Smooth muscle cell (in vitro differentiated cells): ENCODE data around the gene PRICKLE2. TPM values are rescaled to one million over a fixed set of nuclear protein-coding genes. Genes with fewer than 3 reads are reported as not detected.

Source experiments
- DNase-seq: peaks from one replicate; lab custom pipeline; 2025; ENCODE audit not compliant: unreplicated experiment; lab: John Stamatoyannopoulos, UW
- H2AFZ ChIP-seq: fragments of 200-600 bp; sonication (generic); 2 replicates; pipeline ENCODE4 v1.6.0; 2016; ENCODE audit warnings: antibody characterized with exemption, low read depth, mild to moderate bottlenecking
- H3F3A ChIP-seq: fragments of 200-600 bp; sonication (generic); 2 replicates; pipeline ENCODE4 v1.6.0; 2017; ENCODE audit warnings: antibody characterized with exemption, low read depth
- H3K27ac ChIP-seq: fragments of 200-600 bp; sonication (generic); 2 replicates; pipeline ENCODE4 v1.5.1; 2016; ENCODE audit warnings: low read depth, mild to moderate bottlenecking
- H3K27me3 ChIP-seq: fragments of 200-600 bp; sonication (generic); 2 replicates; pipeline ENCODE4 v1.6.1; 2016; ENCODE audit warnings: low read depth, mild to moderate bottlenecking
- H3K36me3 ChIP-seq: fragments of 200-600 bp; sonication (generic); 2 replicates; pipeline ENCODE4 v1.5.1; 2016; ENCODE audit warnings: low read depth
- H3K4me1 ChIP-seq: fragments of 200-600 bp; sonication (generic); 2 replicates; pipeline ENCODE4 v1.5.1; 2016; ENCODE audit warnings: low read depth
- H3K4me2 ChIP-seq: fragments of 200-600 bp; sonication (generic); 2 replicates; pipeline ENCODE4 v1.6.0; 2016; ENCODE audit warnings: mild to moderate bottlenecking
- H3K4me3 ChIP-seq: fragments of 200-600 bp; sonication (generic); 2 replicates; pipeline ENCODE4 v1.5.1; 2016; ENCODE audit warnings: mild to moderate bottlenecking
- H3K79me2 ChIP-seq: fragments of 200-600 bp; sonication (generic); 2 replicates; pipeline ENCODE4 v1.6.0; 2016; ENCODE audit warnings: low read depth, mild to moderate bottlenecking
- H3K9ac ChIP-seq: fragments of 200-600 bp; sonication (generic); 2 replicates; pipeline ENCODE4 v1.6.0; 2016; ENCODE audit warnings: low read depth
- H3K9me3 ChIP-seq: fragments of 200-600 bp; sonication (generic); replicated peaks from 2 replicates; pipeline ENCODE4 v1.5.1; 2016; ENCODE audit warnings: low read depth
- H4K20me1 ChIP-seq: fragments of 200-600 bp; sonication (generic); 2 replicates; pipeline ENCODE4 v1.6.0; 2016; ENCODE audit warnings: low read depth
- WGBS: methylation state at CpG from one replicate; pipeline ENCODE4 v1.1.7; 2016; ENCODE audit warnings: low lambda C conversion rate; 5-methylcytosine and 5-hydroxymethylcytosine counted together
- polyA plus RNA-seq: library from polyadenylated mRNA; unstranded; fragments of >200 nt; fragmentation: Nextera tagmentation; extraction: Ambion mirVana; gene quantifications from 2 replicates; pipeline ENCODE4 v1.2.1, GENCODE V29; 2016
- total RNA-seq: library from RNA; depleted of rRNA; stranded (reverse); fragments of >200 nt; gene quantifications from 2 replicates; pipeline ENCODE4 v1.2.3, GENCODE V29; 2014
- TF ChIP-seq, protein P1 (sequence below): fragments of 200-600 bp; sonication (generic); IDR thresholded peaks from 2 replicates; pipeline ENCODE4 v1.5.1; 2017; ENCODE audit warnings: borderline replicate concordance, mild to moderate bottlenecking, antibody characterized with exemption; ENCODE audit not compliant: insufficient read depth, poor library complexity, severe bottlenecking

Gene PRICKLE2
- total and polyA plus RNA-seq, 2 experiments from 2014 or later = 7.8 to 49.9 TPM

DNA sequence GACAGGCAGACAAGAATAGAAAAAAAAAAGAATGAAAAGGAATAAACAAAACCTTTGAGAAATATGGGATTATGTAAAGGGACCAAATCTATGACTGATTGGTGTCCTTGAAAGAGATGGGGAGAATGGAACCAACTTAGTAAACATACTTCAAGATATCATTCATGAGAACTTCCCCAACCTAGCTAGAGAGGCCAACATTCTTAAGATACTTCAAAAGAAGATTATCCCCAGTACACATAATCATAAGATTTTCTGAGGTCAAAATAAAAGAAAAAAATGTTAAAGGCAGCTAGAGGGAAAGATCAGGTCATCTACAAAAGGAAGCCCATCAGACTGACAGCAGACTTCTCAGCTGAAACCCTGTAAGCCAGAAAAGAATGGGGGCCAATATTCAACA lies 110.6 kb downstream of the PRICKLE2 start:
- TF ChIP-seq, protein P1, sequence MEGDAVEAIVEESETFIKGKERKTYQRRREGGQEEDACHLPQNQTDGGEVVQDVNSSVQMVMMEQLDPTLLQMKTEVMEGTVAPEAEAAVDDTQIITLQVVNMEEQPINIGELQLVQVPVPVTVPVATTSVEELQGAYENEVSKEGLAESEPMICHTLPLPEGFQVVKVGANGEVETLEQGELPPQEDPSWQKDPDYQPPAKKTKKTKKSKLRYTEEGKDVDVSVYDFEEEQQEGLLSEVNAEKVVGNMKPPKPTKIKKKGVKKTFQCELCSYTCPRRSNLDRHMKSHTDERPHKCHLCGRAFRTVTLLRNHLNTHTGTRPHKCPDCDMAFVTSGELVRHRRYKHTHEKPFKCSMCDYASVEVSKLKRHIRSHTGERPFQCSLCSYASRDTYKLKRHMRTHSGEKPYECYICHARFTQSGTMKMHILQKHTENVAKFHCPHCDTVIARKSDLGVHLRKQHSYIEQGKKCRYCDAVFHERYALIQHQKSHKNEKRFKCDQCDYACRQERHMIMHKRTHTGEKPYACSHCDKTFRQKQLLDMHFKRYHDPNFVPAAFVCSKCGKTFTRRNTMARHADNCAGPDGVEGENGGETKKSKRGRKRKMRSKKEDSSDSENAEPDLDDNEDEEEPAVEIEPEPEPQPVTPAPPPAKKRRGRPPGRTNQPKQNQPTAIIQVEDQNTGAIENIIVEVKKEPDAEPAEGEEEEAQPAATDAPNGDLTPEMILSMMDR = no peak
- Histone ChIP-seq H3F3A (no peaks in the 10 kb centered on the region), H3K27me3 (no peaks in the 10 kb centered on the region), H3K4me2 (no peak overlapping the region), H2AFZ (no peak overlapping the region), H4K20me1 (peaks cover 79% of the 10 kb centered on the region), H3K9me3 (no peaks in the 10 kb centered on the region), H3K36me3 (peaks cover 7% of the 10 kb centered on the region), H3K79me2 (peaks cover 27% of the 10 kb centered on the region), H3K27ac (no peak overlapping the region), H3K4me3 (no peak overlapping the region), H3K9ac (no peak overlapping the region), H3K4me1 (peaks cover 4% of the 10 kb centered on the region)
- DNase-seq = no peak

- Histone ChIP-seq H3K4me1 (peaks cover 10% of the 10 kb centered on the region), H3K79me2 (peaks cover 20% of the 10 kb centered on the region), H3K36me3 (no peaks in the 10 kb centered on the region), H4K20me1 (peaks cover 76% of the 10 kb centered on the region), H3K4me3 (no peak overlapping the region), H3K9me3 (no peaks in the 10 kb centered on the region), H3K27me3 (no peaks in the 10 kb centered on the region), H3K4me2 (no peak overlapping the region), H3F3A (peaks cover 2% of the 10 kb centered on the region), H2AFZ (no peak overlapping the region), H3K9ac (no peak overlapping the region), H3K27ac (no peak overlapping the region)
- no peak for DNase-seq
- WGBS = 47% methylated on average over 2 of the region's 2 CpGs
- TF ChIP-seq, protein P1 = no peak
Observed at GRCh38 chr3:64111872-64112271, 113.4 kb downstream of the PRICKLE2 start.

GRCh38 chr3:64111083-64111482 lies 114.2 kb downstream of the PRICKLE2 start:
- TF ChIP-seq, protein P1 = no peak
- Histone ChIP-seq H3K27ac (no peak overlapping the region), H3K9ac (no peak overlapping the region), H3K36me3 (no peaks in the 10 kb centered on the region), H3F3A (peaks cover 3% of the 10 kb centered on the region), H3K9me3 (no peaks in the 10 kb centered on the region), H3K27me3 (no peaks in the 10 kb centered on the region), H2AFZ (no peak overlapping the region), H3K4me1 (peaks cover 11% of the 10 kb centered on the region), H4K20me1 (peaks cover 82% of the 10 kb centered on the region), H3K79me2 (peaks cover 17% of the 10 kb centered on the region), H3K4me3 (no peak overlapping the region), H3K4me2 (no peak overlapping the region)
- 98% methylated on average over 2 of the region's 2 CpGs for WGBS
- no peak for DNase-seq

DNA sequence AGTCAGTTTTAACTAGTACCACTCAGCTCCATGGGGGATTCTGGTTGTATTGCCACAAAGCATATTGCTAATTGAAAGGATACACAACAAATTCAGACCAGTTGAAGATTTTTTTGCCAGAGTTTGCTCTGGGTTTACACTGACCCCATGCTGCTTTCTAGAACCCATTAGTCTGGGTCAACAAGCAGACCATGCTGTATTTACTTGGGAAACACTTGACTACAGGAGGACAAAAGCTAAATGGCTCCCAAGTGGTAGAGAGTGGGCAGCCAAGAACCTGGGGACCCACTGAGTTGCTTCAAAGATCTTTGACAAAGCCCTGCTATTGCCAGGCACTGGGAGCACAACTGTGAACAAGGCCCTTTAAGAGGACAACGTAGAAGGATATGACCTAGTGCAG lies 115.2 kb downstream of the PRICKLE2 start:
- Histone ChIP-seq H3K79me2 (peaks cover 7% of the 10 kb centered on the region), H3K4me3 (no peak overlapping the region), H3K36me3 (no peaks in the 10 kb centered on the region), H4K20me1 (peaks cover 90% of the 10 kb centered on the region), H3K9ac (no peak overlapping the region), H3F3A (peaks cover 3% of the 10 kb centered on the region), H3K9me3 (no peaks in the 10 kb centered on the region), H3K27ac (no peak overlapping the region), H3K4me1 (peaks cover 11% of the 10 kb centered on the region), H3K27me3 (no peaks in the 10 kb centered on the region), H2AFZ (no peak overlapping the region), H3K4me2 (no peak overlapping the region)
- 0% methylated on average over 1 of the region's 1 CpG for WGBS
- TF ChIP-seq, protein P1 = no peak
- no peak for DNase-seq
